NT2/D1 (cell line): Measurements from ENCODE around the gene KCNQ1OT1.

ENCODE experiments used
- DNase-seq: peaks from one replicate; pipeline ENCODE4 v3.0.0-alpha.2; 2011; ENCODE audit warnings: low read depth, low spot score
- H3K27me3 ChIP-seq: 2 replicates; pipeline ENCODE4 v1.6.0; 2011; ENCODE audit warnings: mild to moderate bottlenecking; ENCODE audit not compliant: insufficient read length, insufficient read depth
- H3K36me3 ChIP-seq: 2 replicates; pipeline ENCODE4 v1.6.1; 2011; ENCODE audit warnings: mild to moderate bottlenecking, low read length, mixed read lengths; ENCODE audit not compliant: insufficient read depth, insufficient read length
- H3K4me1 ChIP-seq: 2 replicates; pipeline ENCODE4 v1.5.1; 2011; ENCODE audit not compliant: insufficient read depth, insufficient read length
- H3K4me3 ChIP-seq: 2 replicates; pipeline ENCODE4 v1.5.1; 2011; ENCODE audit warnings: low read depth; ENCODE audit not compliant: insufficient read length
- H3K9ac ChIP-seq: 2 replicates; pipeline ENCODE4 v1.6.0; 2011; ENCODE audit warnings: low read depth; ENCODE audit not compliant: insufficient read length
- H3K9me3 ChIP-seq: 2 replicates; pipeline ENCODE4 v1.5.1; 2011; ENCODE audit warnings: mild to moderate bottlenecking, low read length; ENCODE audit not compliant: insufficient read depth
- SUZ12 ChIP-seq: IDR thresholded peaks from 2 replicates; pipeline ENCODE4 v1.6.1; 2011; ENCODE audit not compliant: insufficient read length, insufficient read depth; ENCODE audit errors: extremely low read depth
- YY1 ChIP-seq: IDR thresholded peaks from 2 replicates; pipeline ENCODE4 v1.6.1; 2011; ENCODE audit not compliant: insufficient read length, insufficient read depth
- ZNF274 ChIP-seq: IDR thresholded peaks from 2 replicates; pipeline ENCODE4 v1.6.1; 2011; ENCODE audit warnings: mild to moderate bottlenecking, low read depth, low read length

KCNQ1OT1 gene

GRCh38 chr11:2716376-2717095, 16.7 kb upstream of the KCNQ1OT1 start:
- peaks cover 95% of the 10 kb centered on the region for H3K27me3 ChIP-seq
- no peak for TF ChIP-seq YY1
- no peak for TF ChIP-seq ZNF274
- no peak for TF ChIP-seq SUZ12
- no peaks in the 10 kb centered on the region for H3K36me3 ChIP-seq
- H3K9me3 ChIP-seq, result peaks cover 4% of the 10 kb centered on the region; the same call in 1 of the 2 replicates
- no peak overlapping the region for H3K4me3 ChIP-seq
- DNase-seq, result no peak
- peaks cover 33% of the 10 kb centered on the region for H3K4me1 ChIP-seq
- H3K9ac ChIP-seq, result no peak overlapping the region

GRCh38 chr11:2715716-2716350, 16.0 kb upstream of the KCNQ1OT1 start:
- peaks cover 98% of the 10 kb centered on the region for H3K27me3 ChIP-seq
- DNase-seq, result no peak

DNA sequence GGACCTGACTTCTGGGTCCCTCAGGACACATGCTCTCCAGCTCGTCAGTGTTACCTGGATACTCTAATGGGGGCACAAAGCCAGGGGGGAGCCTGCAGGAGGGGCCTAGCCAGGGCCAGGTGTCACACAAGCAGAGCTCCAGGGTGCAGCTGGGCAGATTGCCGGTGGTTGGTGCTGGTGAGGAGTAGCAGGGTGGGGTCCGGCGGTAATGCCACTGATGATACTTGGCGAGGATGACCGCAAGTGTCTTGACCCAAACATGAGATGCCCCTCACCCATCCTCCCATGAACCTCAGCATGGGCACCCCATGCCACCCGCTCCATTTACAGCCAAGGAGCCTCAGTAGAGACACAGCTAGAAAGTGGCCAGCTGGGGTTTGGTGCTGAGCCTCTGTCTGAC, 15.1 kb upstream of the KCNQ1OT1 start:
- Histone ChIP-seq H3K9me3 (peaks cover 20% of the 10 kb centered on the region), H3K4me1 (peaks cover 20% of the 10 kb centered on the region), H3K27me3 (peaks cover 91% of the 10 kb centered on the region), H3K4me3 (no peak overlapping the region), H3K9ac (no peak overlapping the region), H3K36me3 (no peaks in the 10 kb centered on the region)
- DNase-seq, result no peak
- TF ChIP-seq ZNF274 (no peak), YY1 (no peak), SUZ12 (no peak)

More at GRCh38 chr11:2715716-2716350, 16.0 kb upstream of the KCNQ1OT1 start:
- Histone ChIP-seq H3K9me3 (peaks cover 11% of the 10 kb centered on the region), H3K36me3 (no peaks in the 10 kb centered on the region), H3K4me3 (no peak overlapping the region), H3K9ac (no peak overlapping the region), H3K4me1 (peaks cover 30% of the 10 kb centered on the region)
- TF ChIP-seq YY1 (no peak), ZNF274 (no peak), SUZ12 (no peak)

GRCh38 chr11:2714463-2714800, 14.6 kb upstream of the KCNQ1OT1 start:
- Histone ChIP-seq H3K9me3 (peaks cover 21% of the 10 kb centered on the region), H3K4me3 (no peak overlapping the region), H3K4me1 (peaks cover 16% of the 10 kb centered on the region), H3K27me3 (peaks cover 87% of the 10 kb centered on the region), H3K36me3 (no peaks in the 10 kb centered on the region), H3K9ac (no peak overlapping the region)
- no peak for DNase-seq
- TF ChIP-seq SUZ12, result no peak
- no peak for TF ChIP-seq YY1
- TF ChIP-seq ZNF274, result no peak

DNA sequence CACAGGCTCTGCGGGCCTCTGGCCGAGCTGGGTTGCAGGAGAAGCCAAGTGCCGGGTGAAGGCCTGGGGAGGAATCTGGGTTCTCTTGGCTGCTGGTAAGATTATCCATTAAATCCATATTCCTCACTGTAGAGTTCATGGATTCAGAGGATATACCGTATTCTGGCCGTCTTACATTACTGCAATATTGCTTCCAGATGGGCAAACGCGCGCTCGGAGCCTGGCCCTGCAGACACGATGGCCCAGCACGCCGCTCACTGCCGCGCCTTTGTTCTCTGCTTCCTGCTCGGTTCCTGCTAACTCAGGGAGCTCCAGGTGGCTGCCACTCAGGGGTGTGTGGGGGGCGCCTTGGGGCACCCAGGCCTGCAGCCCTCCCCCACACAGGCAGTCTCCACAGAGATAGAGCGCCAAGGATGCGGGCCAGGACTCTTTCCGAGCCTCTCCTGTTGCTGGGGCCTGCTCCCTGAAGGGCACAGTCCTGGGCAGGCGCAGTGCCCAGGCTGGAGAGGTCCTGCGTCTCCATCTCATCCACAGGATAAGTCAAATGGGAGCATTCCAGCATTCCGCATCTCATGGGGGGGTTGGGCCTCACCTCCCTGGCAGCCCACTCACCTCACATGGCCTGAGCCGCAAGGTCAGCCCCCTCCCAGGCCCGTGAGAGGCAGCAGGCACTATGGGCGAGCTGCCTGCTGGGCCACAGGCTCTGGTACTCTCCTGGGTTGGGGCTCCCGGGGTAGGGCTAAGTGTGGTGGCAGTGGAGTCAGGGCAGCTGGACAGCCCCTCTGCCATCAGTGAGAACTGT, 14.1 kb upstream of the KCNQ1OT1 start:
- Histone ChIP-seq H3K9me3 (peaks cover 21% of the 10 kb centered on the region), H3K27me3 (peaks cover 81% of the 10 kb centered on the region), H3K4me1 (peaks cover 13% of the 10 kb centered on the region), H3K36me3 (no peaks in the 10 kb centered on the region), H3K4me3 (no peak overlapping the region), H3K9ac (no peak overlapping the region)
- no peak for TF ChIP-seq ZNF274
- no peak for TF ChIP-seq SUZ12
- no peak for TF ChIP-seq YY1
- no peak for DNase-seq

DNA sequence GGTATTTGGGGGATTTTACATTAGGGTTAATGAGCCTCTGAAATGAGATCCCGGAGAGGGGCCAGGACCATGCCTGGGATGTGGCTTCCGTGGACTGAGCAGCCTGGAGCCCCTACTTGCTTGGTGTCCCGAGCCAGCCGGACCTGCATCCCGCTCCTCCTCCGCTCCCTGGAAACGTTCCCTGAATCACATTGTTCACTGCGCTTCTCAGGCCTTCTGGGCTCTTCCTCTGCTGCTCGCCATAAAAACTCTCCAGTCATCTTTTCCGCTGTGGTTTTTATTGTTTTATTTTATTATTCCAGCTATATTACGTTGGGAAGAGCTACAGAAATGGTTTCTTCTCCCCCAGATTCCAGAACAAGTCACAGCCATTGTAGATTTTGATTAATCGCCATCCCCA, 13.3 kb upstream of the KCNQ1OT1 start:
- H3K9ac ChIP-seq, result no peak overlapping the region
- peaks cover 21% of the 10 kb centered on the region for H3K9me3 ChIP-seq
- H3K4me3 ChIP-seq, result no peak overlapping the region
- TF ChIP-seq YY1, result no peak
- no peak for TF ChIP-seq SUZ12
- no peak for TF ChIP-seq ZNF274
- DNase-seq, result no peak
- H3K4me1 ChIP-seq, result peaks cover 10% of the 10 kb centered on the region
- H3K27me3 ChIP-seq, result peaks cover 77% of the 10 kb centered on the region
- H3K36me3 ChIP-seq, result no peaks in the 10 kb centered on the region

- no peak for DNase-seq
- TF ChIP-seq YY1, result no peak
- TF ChIP-seq SUZ12, result no peak
- no peak for TF ChIP-seq ZNF274
Measured at GRCh38 chr11:2711161-2711560, 11.4 kb upstream of the KCNQ1OT1 start.

More at GRCh38 chr11:2711161-2711560, 11.4 kb upstream of the KCNQ1OT1 start:
- Histone ChIP-seq H3K27me3 (peaks cover 72% of the 10 kb centered on the region), H3K4me3 (no peak overlapping the region), H3K9me3 (peaks cover 29% of the 10 kb centered on the region), H3K4me1 (peaks cover 8% of the 10 kb centered on the region), H3K36me3 (no peaks in the 10 kb centered on the region), H3K9ac (no peak overlapping the region)
